NOMO-1 treated with dmso at 0.1 percent for 144 hours (cell line): Measurements from ENCODE around the gene PALM.
"Not testable (repeated sequence)": the region's sequence is repeated elsewhere in the genome, so short reads cannot be mapped to it uniquely, and the experiment has no call there.

Source experiments
- DNase-seq: peaks from one replicate; lab custom pipeline; 2025; ENCODE audit not compliant: unreplicated experiment; lab: John Stamatoyannopoulos, UW

The PALM gene

DNA sequence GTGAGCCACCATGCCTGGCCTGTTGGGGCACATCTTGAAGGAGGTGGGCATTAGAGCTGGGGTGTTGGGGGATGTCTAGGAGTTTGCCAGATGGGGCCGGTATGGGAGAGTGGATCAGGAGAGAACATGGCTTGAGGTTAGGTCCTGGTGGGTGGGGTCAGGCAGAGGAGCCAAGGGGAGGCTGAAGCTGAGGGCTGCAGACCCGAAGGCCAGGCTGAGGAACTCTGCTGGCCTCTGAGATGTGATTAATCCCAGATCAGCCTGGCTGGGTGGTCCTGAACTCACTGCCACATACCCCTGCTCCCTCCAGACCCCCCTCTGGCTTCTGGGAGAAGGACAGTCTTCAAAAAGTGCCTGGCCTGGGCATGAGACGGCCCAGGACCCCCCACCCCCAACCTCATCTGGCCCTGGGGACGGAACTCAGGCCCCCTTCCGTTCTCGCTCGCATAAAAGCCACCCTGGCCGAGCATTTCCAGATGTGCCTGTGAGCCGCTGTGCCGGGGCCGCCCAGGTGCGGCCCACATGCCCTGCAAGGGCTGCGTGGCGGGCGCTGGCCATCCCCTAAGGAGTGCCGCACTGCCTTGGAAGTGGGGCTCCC is 29.8 kb upstream of the PALM start:
- DNase-seq: no peak

GRCh38 chr19:679418-680286 is 29.1 kb upstream of the PALM start:
- no peak for DNase-seq

DNA sequence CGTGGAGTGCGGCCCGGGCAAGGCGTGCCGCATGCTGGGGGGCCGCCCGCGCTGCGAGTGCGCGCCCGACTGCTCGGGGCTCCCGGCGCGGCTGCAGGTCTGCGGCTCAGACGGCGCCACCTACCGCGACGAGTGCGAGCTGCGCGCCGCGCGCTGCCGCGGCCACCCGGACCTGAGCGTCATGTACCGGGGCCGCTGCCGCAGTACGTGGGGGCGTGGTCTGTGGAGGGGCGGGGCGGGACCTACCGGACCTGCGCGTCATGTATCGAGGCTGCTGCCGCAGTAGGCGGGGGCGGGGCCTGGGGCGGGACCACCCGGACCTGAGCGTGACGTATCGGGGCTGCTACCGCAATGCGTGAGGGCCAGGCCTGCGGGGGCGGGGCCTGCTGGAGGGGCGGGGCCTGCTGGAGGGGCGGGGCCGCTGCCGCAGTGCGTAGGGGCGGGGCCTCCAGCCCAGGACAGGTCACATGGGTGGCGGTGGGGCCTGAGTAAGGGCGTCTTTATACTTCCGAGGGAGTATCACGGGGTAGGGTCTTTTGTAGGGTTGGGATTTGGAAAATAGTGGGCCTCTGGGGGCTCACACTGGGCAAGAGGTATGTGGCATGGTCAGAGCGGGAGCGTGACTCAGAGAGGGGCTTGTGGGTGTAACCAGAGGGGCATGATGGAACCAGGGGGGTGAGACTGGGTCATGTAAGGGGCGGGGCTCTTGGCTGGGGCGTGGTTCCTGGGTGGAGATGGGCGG is 28.3 kb upstream of the PALM start:
- DNase-seq: peak; percentile 96

GRCh38 chr19:681029-682019 is 27.4 kb upstream of the PALM start:
- no peak for DNase-seq

DNA sequence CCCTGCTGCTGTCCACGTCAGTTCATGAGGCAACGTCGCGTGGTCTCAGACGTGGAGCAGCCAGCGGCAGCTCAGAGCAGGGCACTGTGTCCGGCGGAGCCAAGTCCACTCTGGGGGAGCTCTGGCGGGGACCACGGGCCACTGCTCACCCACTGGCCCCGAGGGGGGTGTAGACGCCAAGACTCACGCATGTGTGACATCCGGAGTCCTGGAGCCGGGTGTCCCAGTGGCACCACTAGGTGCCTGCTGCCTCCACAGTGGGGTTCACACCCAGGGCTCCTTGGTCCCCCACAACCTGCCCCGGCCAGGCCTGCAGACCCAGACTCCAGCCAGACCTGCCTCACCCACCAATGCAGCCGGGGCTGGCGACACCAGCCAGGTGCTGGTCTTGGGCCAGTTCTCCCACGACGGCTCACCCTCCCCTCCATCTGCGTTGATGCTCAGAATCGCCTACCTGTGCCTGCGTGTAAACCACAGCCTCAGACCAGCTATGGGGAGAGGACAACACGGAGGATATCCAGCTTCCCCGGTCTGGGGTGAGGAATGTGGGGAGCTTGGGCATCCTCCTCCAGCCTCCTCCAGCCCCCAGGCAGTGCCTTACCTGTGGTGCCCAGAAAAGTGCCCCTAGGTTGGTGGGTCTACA is 25.9 kb upstream of the PALM start:
- no peak for DNase-seq

DNA sequence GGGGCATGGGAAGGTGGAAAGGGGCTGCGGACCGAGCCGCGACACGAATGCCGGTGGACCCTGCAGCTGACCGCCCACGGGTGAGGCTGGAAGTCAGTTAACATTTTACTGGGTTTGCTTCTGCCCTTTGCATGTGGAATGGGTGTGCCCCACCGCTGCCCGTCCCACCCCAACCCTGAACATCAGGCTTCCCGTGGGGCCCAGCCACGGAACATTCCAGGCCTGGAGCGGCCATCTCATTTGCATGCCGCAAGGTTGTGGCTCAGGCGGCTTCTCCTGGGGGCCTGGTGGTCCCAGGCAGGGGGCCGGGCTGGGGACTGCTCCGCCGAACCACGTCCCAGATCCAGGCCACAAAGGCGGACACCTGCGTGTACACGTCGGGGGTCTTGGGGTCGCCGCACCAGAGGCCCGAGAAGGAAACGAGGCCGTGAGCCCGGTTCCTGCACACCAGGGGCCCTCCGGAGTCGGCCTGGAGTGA is 23.2 kb upstream of the PALM start:
- no peak for DNase-seq

- no peak for DNase-seq
These were observed 22.0 kb upstream of the PALM start for GRCh38 chr19:686589-687297.

DNA sequence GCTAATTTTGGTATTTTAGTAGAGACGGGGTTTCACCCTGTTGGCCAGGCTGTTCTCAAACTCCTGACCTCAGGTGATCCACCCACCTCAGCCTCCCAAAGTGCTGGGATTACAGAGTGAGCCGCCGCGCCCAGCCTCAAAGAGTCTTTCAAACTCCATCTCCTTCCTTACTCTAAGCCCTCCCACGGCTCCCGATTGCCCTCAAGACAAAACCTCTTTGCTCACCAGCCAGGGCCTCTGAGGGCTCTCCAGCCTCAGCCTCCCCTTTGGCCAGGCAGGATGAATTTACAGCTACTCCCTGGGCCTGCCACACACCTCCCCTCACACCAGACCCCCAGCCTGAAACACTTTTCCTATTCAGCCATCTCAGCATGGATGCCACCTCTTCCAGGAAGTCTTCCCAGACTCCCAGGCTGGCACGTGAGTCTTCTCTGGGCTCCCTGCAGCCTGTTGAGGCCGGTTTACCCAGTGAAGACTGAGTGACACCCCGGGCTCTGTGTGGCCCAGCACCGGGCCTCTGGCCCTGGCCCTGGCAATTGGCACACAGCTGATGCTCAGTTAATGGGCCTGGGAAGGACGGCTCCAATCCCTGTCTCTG is 21.1 kb upstream of the PALM start:
- no peak for DNase-seq

- no peak for DNase-seq
These were observed 20.5 kb upstream of the PALM start for GRCh38 chr19:688214-688613.

GRCh38 chr19:688992-689391 is 19.7 kb upstream of the PALM start:
- no peak for DNase-seq

DNA sequence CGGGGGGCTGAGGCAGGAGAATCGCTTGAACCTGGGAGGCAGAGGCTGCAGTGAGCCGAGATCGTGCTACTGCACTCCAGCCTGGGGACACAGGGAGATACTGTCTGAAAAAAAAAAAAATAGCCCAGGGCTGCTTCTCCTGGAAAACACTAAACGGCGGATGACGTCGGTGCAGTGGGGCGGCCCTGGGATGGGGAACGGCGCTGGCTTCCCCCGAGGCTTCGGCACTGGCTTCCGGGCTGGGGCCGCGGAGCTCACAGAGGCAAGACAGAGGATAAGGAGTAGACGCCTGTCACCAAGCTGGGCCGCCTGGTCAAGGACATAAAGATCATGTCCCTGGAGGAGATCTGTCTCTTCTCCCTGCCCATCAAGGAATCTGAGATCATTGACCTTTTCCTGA is 18.5 kb upstream of the PALM start:
- no peak for DNase-seq

DNA sequence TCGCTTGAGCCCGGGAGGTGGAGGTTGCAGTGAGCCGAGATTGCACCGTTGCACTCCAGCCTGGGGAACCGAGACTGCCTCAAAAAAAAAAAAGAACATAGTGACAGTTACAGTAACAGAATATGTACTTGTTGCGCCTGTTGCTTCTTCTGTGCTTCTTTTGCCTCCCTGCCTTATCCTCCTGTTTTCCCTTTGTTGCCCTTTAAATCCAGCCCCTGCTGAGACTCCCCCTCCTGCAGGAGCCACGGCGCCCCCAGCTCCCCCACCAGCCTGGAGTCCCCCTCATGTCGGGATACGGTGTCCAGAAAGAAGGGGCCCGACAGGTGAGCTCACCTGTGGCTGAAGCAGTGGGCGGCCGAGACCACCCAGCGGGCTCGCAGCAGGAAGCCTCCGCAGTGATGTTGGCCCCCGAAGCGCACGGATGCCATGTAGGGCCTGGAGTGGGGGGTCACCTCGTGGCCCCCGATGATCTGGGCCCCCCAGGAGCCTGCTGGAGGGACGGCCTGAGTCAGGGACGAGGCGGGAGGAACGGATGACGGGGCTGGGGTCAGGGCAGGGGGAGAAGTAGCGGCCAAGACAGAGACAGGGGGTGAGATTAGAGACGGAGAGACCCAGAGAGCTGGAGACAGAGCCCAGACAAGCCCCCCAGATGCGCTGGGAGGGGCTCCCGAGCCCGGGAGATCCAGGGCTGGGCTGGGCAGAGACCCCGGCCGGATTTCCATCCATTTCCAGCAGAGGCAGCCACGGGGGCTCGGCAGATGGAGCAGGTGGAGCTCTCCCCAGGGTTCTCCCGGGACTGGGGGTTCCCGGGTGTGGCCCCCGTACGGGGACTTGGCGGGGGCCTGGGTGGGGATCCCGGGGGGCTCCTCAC is 14.0 kb upstream of the PALM start:
- peak; percentile 21 for DNase-seq

DNA sequence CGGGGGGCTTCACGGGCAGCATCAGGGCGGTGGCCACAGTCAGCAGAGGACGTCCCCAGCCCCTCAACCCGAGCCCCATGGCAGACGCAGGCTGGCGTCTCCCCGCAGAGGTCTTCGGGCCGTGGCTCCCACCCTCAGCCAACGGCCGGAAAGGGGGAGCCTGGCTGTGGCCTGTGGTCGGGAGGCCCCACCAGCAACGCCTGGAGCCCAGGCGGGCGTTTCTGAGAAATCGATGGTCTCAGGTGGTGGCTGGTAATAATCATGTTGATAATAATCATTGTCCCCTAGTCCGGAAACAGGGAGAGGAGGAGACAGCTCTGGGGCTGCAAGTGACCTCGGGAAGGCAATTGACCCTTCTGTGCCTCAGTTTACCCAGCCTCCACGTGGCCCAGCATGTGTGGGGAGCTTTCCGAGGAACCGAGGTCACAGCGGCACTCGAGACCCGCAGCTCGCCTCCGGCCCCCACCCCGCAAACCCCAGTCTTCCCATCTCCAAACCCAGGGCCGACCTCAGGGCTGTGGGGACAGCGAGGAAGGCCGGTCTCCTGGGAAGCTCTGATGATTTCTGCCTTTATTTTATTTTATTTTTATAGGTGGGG is 13.3 kb upstream of the PALM start, which contains the start of gene PRSS57:
Gene PRSS57, minus strand, starts transcription at position 101 of the 598 bp plus-strand sequence. Its CDS starts 22 bp downstream, at position 79.
- peak; percentile 36 for DNase-seq

DNA sequence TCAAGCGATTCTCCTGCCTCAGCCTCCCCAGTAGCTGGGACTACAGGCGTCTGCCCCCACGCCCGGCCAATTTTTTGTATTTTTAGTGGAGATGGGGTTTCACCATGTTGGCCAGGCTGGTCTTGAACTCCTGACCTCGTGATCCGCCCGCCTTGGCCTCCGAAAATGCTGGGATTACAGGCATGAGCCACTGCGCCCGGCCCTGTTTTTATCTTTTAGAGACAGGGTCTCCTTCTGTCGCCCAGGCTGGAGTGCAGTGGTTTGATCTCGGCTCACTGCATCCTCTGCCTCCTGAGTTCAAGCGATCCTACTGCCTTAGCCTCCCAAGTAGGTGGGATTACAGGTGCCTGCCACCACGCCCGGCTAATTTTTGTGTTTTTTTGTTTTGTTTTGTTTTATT is 10.2 kb upstream of the PALM start:
- DNase-seq: not testable (repeated sequence)

GRCh38 chr19:699885-700284 is 8.8 kb upstream of the PALM start:
- DNase-seq: peak; percentile 51

GRCh38 chr19:702847-703246 is 5.9 kb upstream of the PALM start:
- not testable (repeated sequence) for DNase-seq

DNA sequence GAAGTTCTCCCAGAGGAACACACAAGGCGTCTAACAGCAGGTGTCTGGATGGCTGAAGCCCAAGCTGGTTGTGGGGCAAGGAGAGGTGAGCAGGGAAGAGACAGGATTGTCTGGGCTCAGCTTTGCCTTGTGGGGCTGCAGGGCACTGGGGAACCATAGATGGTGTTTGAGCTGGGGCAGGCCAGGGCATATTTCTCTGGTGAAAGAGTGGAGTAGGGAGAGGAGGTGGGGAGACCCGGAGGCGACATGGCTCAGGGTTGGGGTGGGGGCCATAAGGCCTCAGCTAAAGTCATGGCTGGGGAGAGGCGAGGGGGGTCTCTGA is 5.4 kb upstream of the PALM start:
- no peak for DNase-seq
